ENCODE measurements around the gene MAP1S. TPM values are rescaled to one million over a fixed set of nuclear protein-coding genes. Genes with fewer than 3 reads are reported as not detected.

The MAP1S gene
- total and polyA plus RNA-seq, 2 donors (not counting 1 experiment from before 2014, with no cell fraction given): 10.5 to 18.3 TPM

- TF ChIP-seq EZH2 (IDR thresholded peaks at IDR 0.05; ENCODE audit: low read length, missing control alignments) (no peak), CTCF (conservative IDR thresholded peaks at IDR 0.05 in 1 of 2, IDR thresholded peaks at IDR 0.05 in 1 of 2; ENCODE audit: low read depth in 1 of 2, low read length in 2 of 2) (no peak)
- Histone ChIP-seq H3K4me2 (ENCODE audit: extremely low read depth, insufficient read depth, low read length) (no peak overlapping the region), H3K27ac (ENCODE audit: insufficient read depth, low read length) (no peak overlapping the region), H3K27me3 (ENCODE audit: control insufficient read depth, insufficient read depth, low read length) (no peaks in the 10 kb centered on the region), H3K4me3 (replicated peaks in 1 of 4; ENCODE audit: control extremely low read depth in 1 of 4, insufficient read depth in 1 of 4, low read depth in 3 of 4, low read length in 4 of 4) (no peak overlapping the region), H4K20me1 (ENCODE audit: control insufficient read depth, extremely low read depth, insufficient read depth, low read length) (no peaks in the 10 kb centered on the region), H3K79me2 (ENCODE audit: control insufficient read depth, insufficient read depth, low read length) (peaks cover 7% of the 10 kb centered on the region), H3K9ac (ENCODE audit: insufficient read depth, low read length) (no peak overlapping the region), H2AFZ (ENCODE audit: low read length) (no peak overlapping the region), H3K36me3 (ENCODE audit: control insufficient read depth, insufficient read depth, low read length) (peaks cover 29% of the 10 kb centered on the region), H3K9me3 (ENCODE audit: control insufficient read depth, insufficient read depth, low read depth, low read length) (no peaks in the 10 kb centered on the region), H3K4me1 (ENCODE audit: control insufficient read depth, extremely low read depth, insufficient read depth, low read length) (no peaks in the 10 kb centered on the region)
- DNase-seq (ENCODE audit: low read depth in 2 of 2): no peak
These were observed 7.0 kb downstream of the MAP1S start for GRCh38 chr19:17726136-17726741.

- H4K20me1 ChIP-seq (ENCODE audit: control insufficient read depth, extremely low read depth, insufficient read depth, low read length): no peaks in the 10 kb centered on the region
- no peak for DNase-seq (ENCODE audit: low read depth in 2 of 2)
- no peak overlapping the region for H3K27ac ChIP-seq (ENCODE audit: insufficient read depth, low read length)
- no peak overlapping the region for H2AFZ ChIP-seq (ENCODE audit: low read length)
- no peak overlapping the region for H3K4me3 ChIP-seq (replicated peaks in 1 of 4; ENCODE audit: control extremely low read depth in 1 of 4, insufficient read depth in 1 of 4, low read depth in 3 of 4, low read length in 4 of 4)
- H3K9ac ChIP-seq (ENCODE audit: insufficient read depth, low read length): no peak overlapping the region
- H3K4me2 ChIP-seq (ENCODE audit: extremely low read depth, insufficient read depth, low read length): no peak overlapping the region
- H3K27me3 ChIP-seq (ENCODE audit: control insufficient read depth, insufficient read depth, low read length): no peaks in the 10 kb centered on the region
- peaks cover 5% of the 10 kb centered on the region for H3K79me2 ChIP-seq (ENCODE audit: control insufficient read depth, insufficient read depth, low read length)
- no peaks in the 10 kb centered on the region for H3K4me1 ChIP-seq (ENCODE audit: control insufficient read depth, extremely low read depth, insufficient read depth, low read length)
- H3K36me3 ChIP-seq (ENCODE audit: control insufficient read depth, insufficient read depth, low read length): peaks cover 29% of the 10 kb centered on the region
- H3K9me3 ChIP-seq (ENCODE audit: control insufficient read depth, insufficient read depth, low read depth, low read length): no peaks in the 10 kb centered on the region
- TF ChIP-seq EZH2 (IDR thresholded peaks at IDR 0.05; ENCODE audit: low read length, missing control alignments) (no peak), CTCF (conservative IDR thresholded peaks at IDR 0.05 in 1 of 2, IDR thresholded peaks at IDR 0.05 in 1 of 2; ENCODE audit: low read depth in 1 of 2, low read length in 2 of 2) (no peak)
These were observed 7.9 kb downstream of the MAP1S start for GRCh38 chr19:17726964-17727773.

- no peaks in the 10 kb centered on the region for H3K9me3 ChIP-seq (ENCODE audit: control insufficient read depth, insufficient read depth, low read depth, low read length)
- H3K27me3 ChIP-seq (ENCODE audit: control insufficient read depth, insufficient read depth, low read length): no peaks in the 10 kb centered on the region
- no peaks in the 10 kb centered on the region for H3K4me1 ChIP-seq (ENCODE audit: control insufficient read depth, extremely low read depth, insufficient read depth, low read length)
- H3K36me3 ChIP-seq (ENCODE audit: control insufficient read depth, insufficient read depth, low read length): peaks cover 32% of the 10 kb centered on the region
- no peak overlapping the region for H3K4me2 ChIP-seq (ENCODE audit: extremely low read depth, insufficient read depth, low read length)
- H3K9ac ChIP-seq (ENCODE audit: insufficient read depth, low read length): no peak overlapping the region
- H2AFZ ChIP-seq (ENCODE audit: low read length): no peak overlapping the region
- H3K79me2 ChIP-seq (ENCODE audit: control insufficient read depth, insufficient read depth, low read length): peaks cover 11% of the 10 kb centered on the region
- no peak overlapping the region for H3K4me3 ChIP-seq (replicated peaks in 1 of 4; ENCODE audit: control extremely low read depth in 1 of 4, insufficient read depth in 1 of 4, low read depth in 3 of 4, low read length in 4 of 4)
- H4K20me1 ChIP-seq (ENCODE audit: control insufficient read depth, extremely low read depth, insufficient read depth, low read length): no peaks in the 10 kb centered on the region
- DNase-seq (ENCODE audit: low read depth in 2 of 2): no peak
- no peak overlapping the region for H3K27ac ChIP-seq (ENCODE audit: insufficient read depth, low read length)
- no peak for TF ChIP-seq EZH2 (IDR thresholded peaks at IDR 0.05; ENCODE audit: low read length, missing control alignments)
- no peak for TF ChIP-seq CTCF (conservative IDR thresholded peaks at IDR 0.05 in 1 of 2, IDR thresholded peaks at IDR 0.05 in 1 of 2; ENCODE audit: low read depth in 1 of 2, low read length in 2 of 2)
These were observed 8.6 kb downstream of the MAP1S start for GRCh38 chr19:17727843-17728242.

Data from fibroblast of lung (primary cell).